Activated effector memory CD4-positive, alpha-beta T cell treated with anti-CD3 and anti-CD28 coated beads, Interleukin-2, amount 50 U/mL, for 16 hours (primary cell): Measurements from ENCODE around the gene STIM1.
A peak's percentile ranks its signal among the peaks of the same experiment; 100 is the strongest.

Experiments
- DNase-seq: peaks from one replicate; pipeline ENCODE4 v3.0.0-alpha.2; 2020

The STIM1 gene

GRCh38 chr11:3954448-3955298 is 99.2 kb downstream of the STIM1 start:
- no peak for DNase-seq

- no peak for DNase-seq
These were observed 99.8 kb downstream of the STIM1 start for GRCh38 chr11:3955299-3955665.

GRCh38 chr11:3956038-3956437 is 100.6 kb downstream of the STIM1 start:
- DNase-seq, result no peak

- DNase-seq, result no peak
These were observed 101.3 kb downstream of the STIM1 start for GRCh38 chr11:3956748-3957147.

GRCh38 chr11:3957437-3957836 is 102.0 kb downstream of the STIM1 start:
- DNase-seq, result no peak

- DNase-seq, result no peak
These were observed 102.8 kb downstream of the STIM1 start for GRCh38 chr11:3958281-3958680.

GRCh38 chr11:3959015-3959902 is 103.8 kb downstream of the STIM1 start:
- no peak for DNase-seq

- no peak for DNase-seq
These were observed 104.4 kb downstream of the STIM1 start for GRCh38 chr11:3959903-3960265.

GRCh38 chr11:3962406-3962840 is 107.0 kb downstream of the STIM1 start:
- no peak for DNase-seq

- no peak for DNase-seq
These were observed 108.6 kb downstream of the STIM1 start for GRCh38 chr11:3964056-3964455.

- DNase-seq, result no peak
These were observed 109.6 kb downstream of the STIM1 start for GRCh38 chr11:3964935-3965604.

- DNase-seq, result no peak
These were observed 112.2 kb downstream of the STIM1 start for GRCh38 chr11:3967695-3968094.

GRCh38 chr11:3969200-3969599 is 113.7 kb downstream of the STIM1 start:
- no peak for DNase-seq

GRCh38 chr11:3969613-3970012 is 114.1 kb downstream of the STIM1 start:
- no peak for DNase-seq

GRCh38 chr11:3970108-3970507 is 114.6 kb downstream of the STIM1 start:
- DNase-seq, result no peak

GRCh38 chr11:3971756-3972404 is 116.4 kb downstream of the STIM1 start:
- DNase-seq, result no peak

- DNase-seq, result no peak
These were observed 117.0 kb downstream of the STIM1 start for GRCh38 chr11:3972431-3972830.

- no peak for DNase-seq
These were observed 121.6 kb downstream of the STIM1 start for GRCh38 chr11:3977078-3977477.

GRCh38 chr11:3981084-3981633 is 125.7 kb downstream of the STIM1 start:
- no peak for DNase-seq

GRCh38 chr11:3982431-3982830 is 127.0 kb downstream of the STIM1 start:
- no peak for DNase-seq

- DNase-seq, result no peak
These were observed 127.6 kb downstream of the STIM1 start for GRCh38 chr11:3983101-3983500.

- DNase-seq, result peak; percentile 66
These were observed 129.4 kb downstream of the STIM1 start for GRCh38 chr11:3984896-3985295.

- no peak for DNase-seq
These were observed 130.2 kb downstream of the STIM1 start for GRCh38 chr11:3985631-3986030.
